UCSD-AML1 (cell line): Measurements from ENCODE around the gene GNAZ.

Source experiments
- DNase-seq: peaks from one replicate; lab custom pipeline; 2025; ENCODE audit not compliant: unreplicated experiment; lab: John Stamatoyannopoulos, UW

Gene GNAZ

GRCh38 chr22:23063539-23064380 lies 6.6 kb upstream of the GNAZ start:
- no peak for DNase-seq

- DNase-seq = no peak
Measured at GRCh38 chr22:23064381-23065068, 5.8 kb upstream of the GNAZ start.

- no peak for DNase-seq
Measured at GRCh38 chr22:23065069-23065451, 5.3 kb upstream of the GNAZ start.

- DNase-seq = no peak
Measured at GRCh38 chr22:23065495-23066122, 4.7 kb upstream of the GNAZ start.

GRCh38 chr22:23066200-23067022 lies 3.9 kb upstream of the GNAZ start:
- no peak for DNase-seq

GRCh38 chr22:23067023-23067650 lies 3.2 kb upstream of the GNAZ start:
- DNase-seq = no peak

GRCh38 chr22:23067691-23068090 lies 2.6 kb upstream of the GNAZ start:
- DNase-seq = no peak

- no peak for DNase-seq
Measured at GRCh38 chr22:23068096-23068831, 2.1 kb upstream of the GNAZ start.

- no peak for DNase-seq
Measured at GRCh38 chr22:23068832-23069385, 1.4 kb upstream of the GNAZ start.

- DNase-seq = peak; percentile 85
Measured at GRCh38 chr22:23069502-23070357, 589 bp upstream of the GNAZ start.

- no peak for DNase-seq
Measured at GRCh38 chr22:23071230-23072076, 1.1 kb downstream of the GNAZ start.

GRCh38 chr22:23072077-23072910 lies 2.0 kb downstream of the GNAZ start:
- DNase-seq = no peak

- DNase-seq = no peak
Measured at GRCh38 chr22:23072911-23073491, 2.7 kb downstream of the GNAZ start.

GRCh38 chr22:23073526-23074229 lies 3.4 kb downstream of the GNAZ start:
- DNase-seq = no peak

- no peak for DNase-seq
Measured at GRCh38 chr22:23074451-23074850, 4.1 kb downstream of the GNAZ start.

- DNase-seq = no peak
Measured at GRCh38 chr22:23075050-23075449, 4.7 kb downstream of the GNAZ start.
